H9 (cell line): ENCODE measurements around the gene HGS. TPM values are rescaled to one million over a fixed set of nuclear protein-coding genes. Genes with fewer than 3 reads are reported as not detected.
A peak's percentile ranks its signal among the peaks of the same experiment; 100 is the strongest.

Experiments used
- DNase-seq: peaks from one replicate; pipeline ENCODE4 v3.0.0-alpha.2; 2017
- H2AFZ ChIP-seq: one replicate; pipeline ENCODE4 v1.6.1; 2013; ENCODE audit warnings: mild to moderate bottlenecking, low read length, control low read depth, moderate library complexity
- H2AK5ac ChIP-seq: 2 replicates; pipeline ENCODE4 v1.6.1; 2013; ENCODE audit warnings: low read length, control low read depth, mixed read lengths; ENCODE audit not compliant: insufficient read length
- H2BK120ac ChIP-seq: one replicate; pipeline ENCODE4 v1.6.1; 2013; ENCODE audit warnings: low read depth, mild to moderate bottlenecking, low read length, control low read depth, inconsistent platforms; ENCODE audit not compliant: poor library complexity, severe bottlenecking
- H2BK12ac ChIP-seq: 2 replicates; pipeline ENCODE4 v1.6.1; 2013; ENCODE audit warnings: low read length, control low read depth, mixed read lengths, low read depth; ENCODE audit not compliant: insufficient read length
- H2BK15ac ChIP-seq: 2 replicates; pipeline ENCODE4 v1.6.1; 2013; ENCODE audit warnings: low read depth, low read length, control low read depth
- H2BK20ac ChIP-seq: one replicate; pipeline ENCODE4 v1.6.1; 2013; ENCODE audit warnings: low read depth, mild to moderate bottlenecking, low read length, control low read depth, inconsistent platforms; ENCODE audit not compliant: poor library complexity, severe bottlenecking
- H2BK5ac ChIP-seq: 2 replicates; pipeline ENCODE4 v1.6.1; 2013; ENCODE audit warnings: low read length, control low read depth, mixed read lengths; ENCODE audit not compliant: insufficient read length
- H3K14ac ChIP-seq: 2 replicates; pipeline ENCODE4 v1.6.1; 2013; ENCODE audit warnings: low read length, control low read depth; ENCODE audit not compliant: insufficient read depth
- H3K18ac ChIP-seq: 2 replicates; pipeline ENCODE4 v1.6.1; 2013; ENCODE audit warnings: low read depth, mild to moderate bottlenecking, mixed read lengths, low read length, control low read depth; ENCODE audit not compliant: insufficient read length
- H3K23ac ChIP-seq: 2 replicates; pipeline ENCODE4 v1.6.1; 2013; ENCODE audit warnings: low read length, control low read depth, mixed read lengths, low read depth; ENCODE audit not compliant: insufficient read length
- H3K23me2 ChIP-seq: 2 replicates; pipeline ENCODE4 v1.6.1; 2013; ENCODE audit warnings: low read depth, mild to moderate bottlenecking, mixed read lengths, low read length, control low read depth; ENCODE audit not compliant: insufficient read length, poor library complexity, severe bottlenecking
- H3K27ac ChIP-seq: 2 replicates; pipeline ENCODE4 v1.5.1; 2013; ENCODE audit warnings: low read length, control low read depth, mixed read lengths, low read depth; ENCODE audit not compliant: insufficient read length
- H3K27me3 ChIP-seq: 2 replicates; pipeline ENCODE4 v1.6.1; 2013; ENCODE audit warnings: low read length, control low read depth, inconsistent platforms; ENCODE audit not compliant: insufficient read depth
- H3K4ac ChIP-seq: 2 replicates; pipeline ENCODE4 v1.6.1; 2013; ENCODE audit warnings: low read depth, mild to moderate bottlenecking, control low read depth, inconsistent platforms, low read length, moderate library complexity
- H3K4me1 ChIP-seq: 2 replicates; pipeline ENCODE4 v1.6.1; 2013; ENCODE audit warnings: low read length, control low read depth, inconsistent platforms; ENCODE audit not compliant: insufficient read depth
- H3K4me2 ChIP-seq: 2 replicates; pipeline ENCODE4 v1.6.1; 2013; ENCODE audit warnings: low read length, control low read depth, mixed read lengths; ENCODE audit not compliant: insufficient read length, insufficient read depth
- H3K56ac ChIP-seq: 2 replicates; pipeline ENCODE4 v1.6.1; 2013; ENCODE audit warnings: low read depth, mild to moderate bottlenecking, mixed read lengths, low read length, control low read depth; ENCODE audit not compliant: insufficient read length
- H3K79me1 ChIP-seq: 2 replicates; pipeline ENCODE4 v1.6.1; 2013; ENCODE audit warnings: low read depth, mild to moderate bottlenecking, moderate library complexity, low read length, control low read depth, inconsistent platforms; ENCODE audit not compliant: insufficient read depth, poor library complexity, severe bottlenecking
- H3K79me2 ChIP-seq: 2 replicates; pipeline ENCODE4 v1.6.1; 2013; ENCODE audit warnings: low read length, control low read depth, inconsistent platforms; ENCODE audit not compliant: insufficient read depth
- H3K9ac ChIP-seq: 2 replicates; pipeline ENCODE4 v1.6.1; 2013; ENCODE audit warnings: low read length, control low read depth, mixed read lengths; ENCODE audit not compliant: insufficient read length; ENCODE audit errors: extremely low read depth
- H3K9me3 ChIP-seq: one replicate; pipeline ENCODE4 v1.6.1; 2013; ENCODE audit warnings: low read depth, low read length, inconsistent platforms; ENCODE audit not compliant: control insufficient read depth
- H3T11ph ChIP-seq: one replicate; pipeline ENCODE4 v1.6.1; 2013; ENCODE audit warnings: mild to moderate bottlenecking, low read length, control low read depth, inconsistent platforms
- H4K20me1 ChIP-seq: one replicate; pipeline ENCODE4 v1.6.1; 2013; ENCODE audit not compliant: control insufficient read depth, insufficient read length, insufficient read depth
- H4K5ac ChIP-seq: 2 replicates; pipeline ENCODE4 v1.6.1; 2013; ENCODE audit warnings: low read depth, mild to moderate bottlenecking, mixed read lengths, low read length, control low read depth; ENCODE audit not compliant: insufficient read length
- H4K8ac ChIP-seq: replicated peaks from 2 replicates; pipeline ENCODE4 v1.6.1; 2013; ENCODE audit warnings: low read length, control low read depth, mixed read lengths, low read depth; ENCODE audit not compliant: insufficient read length
- H4K91ac ChIP-seq: 2 replicates; pipeline ENCODE4 v1.6.1; 2013; ENCODE audit warnings: low read depth, mild to moderate bottlenecking, moderate library complexity, mixed read lengths, low read length, control low read depth; ENCODE audit not compliant: insufficient read length
- H3K27ac Mint-ChIP-seq, 3 experiments: 2 replicates in 2 of 3; 3 replicates in 1 of 3; pipeline ENCODE4 v1.8.0; 2020 to 2021; ENCODE audit warnings: mixed read lengths in 3 of 3, mild to moderate bottlenecking in 1 of 3, moderate library complexity in 1 of 3
- H3K27me3 Mint-ChIP-seq: 2 replicates; pipeline ENCODE4 v1.8.0; 2021; ENCODE audit warnings: low read depth, mild to moderate bottlenecking, moderate library complexity, mixed read lengths
- H3K36me3 Mint-ChIP-seq, 3 experiments: 2 replicates in 2 of 3; 3 replicates in 1 of 3; pipeline ENCODE4 v1.8.0; 2020 to 2021; ENCODE audit warnings: low read depth in 3 of 3, mixed read lengths in 3 of 3; ENCODE audit not compliant: insufficient read depth in 1 of 3
- H3K4me1 Mint-ChIP-seq, 2 experiments: 2 replicates each; pipeline ENCODE4 v1.8.0; 2020; ENCODE audit warnings: mixed read lengths in 2 of 2
- H3K4me3 Mint-ChIP-seq, 2 experiments: 2 replicates in 1 of 2; 3 replicates in 1 of 2; pipeline ENCODE4 v1.8.0; 2020 to 2021; ENCODE audit warnings: mild to moderate bottlenecking in 2 of 2, mixed read lengths in 2 of 2, moderate library complexity in 1 of 2
- H3K9me3 Mint-ChIP-seq, 2 experiments: 2 replicates in 1 of 2; 3 replicates in 1 of 2; pipeline ENCODE4 v1.8.0; 2020; ENCODE audit warnings: mild to moderate bottlenecking in 2 of 2, mixed read lengths in 2 of 2, moderate library complexity in 1 of 2
- WGBS: extraction: QIAGEN DNeasy Blood & Tissue Kit; methylation state at CpG from one replicate; pipeline ENCODE4 v1.1.7; 2013; ENCODE audit warnings: missing lambda C conversion rate, low lambda C conversion rate, mixed read lengths; ENCODE audit not compliant: insufficient read length; ENCODE audit errors: extremely low coverage; 5-methylcytosine and 5-hydroxymethylcytosine counted together
- total RNA-seq: library from RNA; stranded (reverse); gene quantifications from 2 replicates; pipeline ENCODE4 v1.2.1, GENCODE V29; 2021
- TF ChIP-seq, protein P1 (sequence below): fragments of 200-600 bp; sonication (generic); conservative IDR thresholded peaks from 3 replicates; pipeline ENCODE4 v1.8.0; 2021; ENCODE audit warnings: antibody characterized with exemption, mild to moderate bottlenecking

HGS gene
- total RNA-seq, 1 experiment from 2014 or later = 106 TPM

DNA sequence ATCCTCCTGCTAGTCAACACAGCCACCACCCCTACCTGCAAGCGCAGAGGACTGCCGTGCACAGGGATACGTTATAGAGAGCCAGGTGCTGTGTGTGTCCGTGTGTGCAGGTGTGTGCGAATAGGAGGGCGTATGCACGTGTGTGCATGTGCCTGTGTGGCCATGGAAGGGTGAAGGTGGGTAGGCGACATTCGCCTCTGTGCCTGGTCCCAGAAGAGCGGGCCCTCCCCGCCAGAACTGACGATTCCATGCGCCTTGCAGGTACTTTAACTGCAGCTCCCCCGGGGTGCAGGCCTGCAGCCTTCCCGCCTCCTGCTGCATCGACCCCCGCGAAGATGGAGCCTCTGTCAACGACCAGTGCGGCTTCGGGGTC lies 36.2 kb upstream of the HGS start:
- H3K4ac ChIP-seq = no peak overlapping the region
- H2BK12ac ChIP-seq = no peak overlapping the region
- H3K18ac ChIP-seq = no peak overlapping the region
- H3K27me3 ChIP-seq = no peaks in the 10 kb centered on the region; the same call in 1 of the 2 replicates
- no peak overlapping the region for H4K8ac ChIP-seq
- peak; percentile 46 for DNase-seq
- WGBS = no CpG with 5 or more reads among the region's 21 CpGs
- H3K79me2 ChIP-seq = no peaks in the 10 kb centered on the region
- no peak overlapping the region for H2BK15ac ChIP-seq
- no peaks in the 10 kb centered on the region for H3K79me1 ChIP-seq
- Mint-ChIP-seq H3K9me3 (no peaks in the 10 kb centered on the region; a peak in 2 of 5 replicates), H3K4me1 (peaks cover 6 to 7% of the 10 kb centered on the region in 2 experiments; a peak in 3 of 4 replicates), H3K4me3 (peak overlapping the region in 1 of 2 experiments; percentile 13; a peak in 2 of 5 replicates), H3K27ac (no peak overlapping the region), H3K27me3 (no peaks in the 10 kb centered on the region; the same call in 1 of the 2 replicates), H3K36me3 (no peaks in the 10 kb centered on the region)
- no peak overlapping the region for H3K27ac ChIP-seq
- no peak overlapping the region for H3K9ac ChIP-seq
- H3K56ac ChIP-seq = no peak overlapping the region
- no peak overlapping the region for H4K91ac ChIP-seq
- no peak overlapping the region for H2BK20ac ChIP-seq
- no peak overlapping the region for H3K23ac ChIP-seq
- H3K4me1 ChIP-seq = no peaks in the 10 kb centered on the region
- no peak overlapping the region for H2AFZ ChIP-seq
- no peaks in the 10 kb centered on the region for H3K23me2 ChIP-seq
- H2AK5ac ChIP-seq = no peak overlapping the region
- H4K5ac ChIP-seq = no peak overlapping the region
- no peaks in the 10 kb centered on the region for H4K20me1 ChIP-seq
- no peak overlapping the region for H3T11ph ChIP-seq
- no peak overlapping the region for H3K14ac ChIP-seq
- no peak overlapping the region for H2BK120ac ChIP-seq
- TF ChIP-seq, protein P1, sequence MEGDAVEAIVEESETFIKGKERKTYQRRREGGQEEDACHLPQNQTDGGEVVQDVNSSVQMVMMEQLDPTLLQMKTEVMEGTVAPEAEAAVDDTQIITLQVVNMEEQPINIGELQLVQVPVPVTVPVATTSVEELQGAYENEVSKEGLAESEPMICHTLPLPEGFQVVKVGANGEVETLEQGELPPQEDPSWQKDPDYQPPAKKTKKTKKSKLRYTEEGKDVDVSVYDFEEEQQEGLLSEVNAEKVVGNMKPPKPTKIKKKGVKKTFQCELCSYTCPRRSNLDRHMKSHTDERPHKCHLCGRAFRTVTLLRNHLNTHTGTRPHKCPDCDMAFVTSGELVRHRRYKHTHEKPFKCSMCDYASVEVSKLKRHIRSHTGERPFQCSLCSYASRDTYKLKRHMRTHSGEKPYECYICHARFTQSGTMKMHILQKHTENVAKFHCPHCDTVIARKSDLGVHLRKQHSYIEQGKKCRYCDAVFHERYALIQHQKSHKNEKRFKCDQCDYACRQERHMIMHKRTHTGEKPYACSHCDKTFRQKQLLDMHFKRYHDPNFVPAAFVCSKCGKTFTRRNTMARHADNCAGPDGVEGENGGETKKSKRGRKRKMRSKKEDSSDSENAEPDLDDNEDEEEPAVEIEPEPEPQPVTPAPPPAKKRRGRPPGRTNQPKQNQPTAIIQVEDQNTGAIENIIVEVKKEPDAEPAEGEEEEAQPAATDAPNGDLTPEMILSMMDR = no peak
- H3K9me3 ChIP-seq = no peaks in the 10 kb centered on the region
- H2BK5ac ChIP-seq = no peak overlapping the region
- peak overlapping the region; percentile 4 for H3K4me2 ChIP-seq
